GM19328 (cell line): ENCODE measurements around the gene STIP1.

ENCODE experiments used
- ATAC-seq: cut with Tn5 transposase; IDR thresholded peaks from one replicate; pipeline ENCODE4 v1.9.1; 2021; ENCODE audit warnings: mild to moderate bottlenecking, moderate library complexity; ENCODE audit not compliant: unreplicated experiment

The STIP1 gene

GRCh38 chr11:64185693-64186491, at the start of gene STIP1:
Gene STIP1 (plus strand): TSS chr11:64186171. CDS start chr11:64186262, 91 bp downstream.
- ATAC-seq: peak; percentile 81

DNA sequence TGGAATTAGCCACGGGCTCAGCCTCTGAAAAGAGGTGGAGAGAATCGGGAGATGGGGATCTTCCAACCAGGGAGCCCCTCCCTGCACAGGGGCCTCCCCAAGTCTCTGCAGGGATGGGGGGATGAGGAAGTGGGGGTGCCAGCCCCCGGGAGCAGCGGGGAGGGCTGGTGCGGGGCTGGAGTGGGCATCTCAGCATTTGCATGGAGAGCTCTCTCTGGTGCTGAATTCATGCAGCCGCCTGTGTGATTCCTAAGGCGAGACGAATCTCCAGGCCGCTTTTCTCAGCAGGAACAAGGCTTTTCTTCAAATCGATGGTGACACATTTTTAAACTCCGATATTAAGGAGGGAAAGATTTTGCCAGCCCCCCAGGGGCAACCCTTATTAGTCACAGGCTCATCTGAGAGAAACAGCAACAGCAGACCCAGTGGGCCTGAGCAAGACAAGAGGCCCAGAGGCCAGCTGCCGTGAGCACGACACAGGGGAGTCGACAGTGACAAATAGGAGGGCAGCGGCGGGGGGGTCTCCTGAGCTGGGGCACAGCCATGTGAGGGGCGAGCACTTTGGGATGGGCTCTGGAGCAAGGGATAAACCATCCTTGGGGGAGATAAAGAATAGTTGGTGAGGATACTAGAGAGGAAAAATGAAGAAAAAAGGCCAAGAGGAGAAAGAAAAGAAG, 49.1 kb upstream of the STIP1 start:
- no peak for ATAC-seq

- no peak for ATAC-seq
These were observed 47.6 kb upstream of the STIP1 start for GRCh38 chr11:64138398-64138797.

- no peak for ATAC-seq
These were observed 46.9 kb upstream of the STIP1 start for GRCh38 chr11:64139049-64139448.

DNA sequence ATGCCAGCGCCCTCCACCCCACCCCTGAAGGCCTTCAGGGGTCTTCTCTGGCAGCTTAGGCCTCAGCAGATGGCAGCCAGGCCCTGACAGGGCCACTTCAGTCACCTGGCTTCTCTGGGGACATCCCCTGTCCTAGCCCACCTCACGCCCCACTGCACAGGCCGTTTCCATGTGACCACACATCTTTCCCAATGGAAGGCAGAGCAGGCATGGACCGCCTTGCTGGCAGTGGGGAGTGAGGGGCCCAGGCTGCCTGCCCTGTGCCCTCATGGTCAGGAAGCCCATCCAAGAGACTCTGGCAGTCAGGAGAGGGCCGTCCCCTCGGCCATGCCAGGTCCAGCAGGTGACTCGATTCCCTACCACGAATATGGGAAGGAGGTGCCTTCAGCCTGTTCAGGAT, 45.9 kb upstream of the STIP1 start:
- ATAC-seq: no peak

DNA sequence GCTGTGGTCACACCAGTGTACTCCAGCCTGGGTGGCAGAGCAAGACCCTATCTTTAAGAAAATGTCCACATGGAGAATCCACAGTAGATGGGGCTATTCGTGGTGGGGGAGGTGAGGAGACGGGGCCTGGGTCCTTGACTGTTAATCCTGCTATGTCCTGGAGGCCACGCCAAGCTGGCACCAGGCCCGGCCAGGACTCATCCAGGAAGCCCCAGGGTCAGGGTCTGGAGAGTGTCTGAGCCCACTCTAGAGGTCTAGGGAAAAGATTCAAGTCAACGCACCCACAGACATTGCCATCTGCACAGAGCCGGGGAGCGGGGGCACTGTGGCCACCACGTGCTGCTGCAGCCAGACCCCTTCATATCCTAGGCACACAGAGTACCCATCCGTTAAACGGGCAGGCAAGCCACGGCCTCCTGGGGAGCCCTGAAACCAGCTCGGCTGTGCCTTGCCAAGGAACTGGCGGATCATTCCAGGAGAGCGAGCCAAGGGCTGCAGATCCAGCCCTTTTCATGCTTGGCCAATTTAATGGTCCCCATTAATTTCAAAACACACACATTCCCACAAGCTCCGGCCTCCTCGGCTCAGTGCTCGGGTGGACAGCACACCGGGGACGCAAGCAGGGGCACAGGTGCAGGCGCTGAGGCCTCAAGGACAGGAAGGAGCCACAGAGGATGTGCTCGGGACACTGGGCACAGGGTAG, 44.7 kb upstream of the STIP1 start:
- ATAC-seq: no peak

DNA sequence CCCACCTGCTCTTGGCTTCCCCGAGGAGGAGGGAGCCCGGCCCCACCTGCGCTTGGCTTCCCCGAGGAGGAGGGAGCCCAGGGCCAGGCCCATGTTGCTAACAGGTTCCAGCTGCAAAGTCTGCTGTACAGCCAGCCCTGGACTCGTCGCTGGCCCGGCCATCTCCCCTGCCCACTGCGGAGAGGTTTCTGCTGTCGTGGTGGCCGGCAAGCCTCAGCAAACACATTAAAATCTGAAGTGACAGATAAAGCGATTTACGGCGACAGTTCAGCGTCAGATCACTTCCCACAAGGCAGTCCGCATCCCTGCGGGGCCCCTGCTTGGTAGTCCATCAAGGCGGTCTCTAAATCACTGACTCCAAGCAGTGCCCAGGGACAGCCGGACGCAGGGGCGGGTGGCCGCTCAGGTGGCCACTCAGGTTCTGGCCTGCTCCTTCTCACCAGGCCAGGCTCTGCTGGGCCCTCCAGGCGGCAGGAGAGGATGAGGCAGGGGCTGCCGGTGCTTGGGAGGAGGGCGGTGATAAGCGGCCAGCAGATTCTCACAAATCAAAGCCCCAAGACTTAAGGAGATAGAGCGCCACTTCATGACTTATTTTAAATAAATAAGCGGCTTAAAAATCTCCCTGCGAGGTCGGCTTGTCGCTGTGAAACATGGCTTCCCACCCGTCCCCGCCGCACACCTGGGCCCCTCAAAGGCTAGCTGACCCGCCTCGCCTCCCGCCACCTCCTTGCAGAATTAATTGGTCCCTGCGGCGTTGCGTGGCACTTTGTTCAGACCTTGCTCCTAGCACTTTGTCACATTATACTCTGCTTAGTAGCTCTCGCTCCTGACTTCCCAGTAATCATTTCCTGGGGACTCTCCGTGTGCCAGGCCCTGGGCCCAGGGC, 41.1 kb upstream of the STIP1 start:
- ATAC-seq: no peak

GRCh38 chr11:64146036-64146955, 39.7 kb upstream of the STIP1 start:
- no peak for ATAC-seq

DNA sequence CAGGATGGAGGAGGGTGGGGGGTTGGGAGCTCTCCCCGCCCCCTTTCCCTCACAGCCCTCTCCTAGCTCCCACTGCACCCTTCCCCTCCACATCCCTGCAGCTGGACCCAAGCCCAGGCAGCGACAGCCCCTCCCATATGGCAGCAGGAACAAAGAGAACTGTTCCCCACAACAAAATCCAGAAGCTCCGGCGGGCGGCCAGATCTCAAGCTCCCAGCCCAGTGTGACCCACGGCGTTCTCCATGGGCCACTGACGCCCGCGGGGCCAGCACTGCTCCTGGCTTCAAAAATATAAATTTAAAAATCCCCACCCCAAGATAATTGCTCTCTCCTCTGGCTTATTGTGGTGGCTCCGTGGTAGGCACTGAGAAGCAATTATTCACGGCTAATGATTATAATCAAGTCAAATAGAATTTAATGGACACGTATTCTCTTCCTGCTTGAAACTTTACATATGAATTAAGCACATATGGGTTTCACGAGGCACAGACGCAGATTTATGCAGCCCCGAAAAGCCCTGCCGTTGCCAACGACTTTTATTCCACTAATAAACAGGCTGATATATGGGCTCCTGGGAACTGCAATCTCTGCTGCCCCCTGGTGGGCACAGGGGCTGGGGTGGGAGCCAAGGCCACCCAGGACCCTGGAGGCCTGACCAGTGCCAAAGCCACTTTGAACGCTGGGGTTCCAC, 37.6 kb upstream of the STIP1 start:
- no peak for ATAC-seq

DNA sequence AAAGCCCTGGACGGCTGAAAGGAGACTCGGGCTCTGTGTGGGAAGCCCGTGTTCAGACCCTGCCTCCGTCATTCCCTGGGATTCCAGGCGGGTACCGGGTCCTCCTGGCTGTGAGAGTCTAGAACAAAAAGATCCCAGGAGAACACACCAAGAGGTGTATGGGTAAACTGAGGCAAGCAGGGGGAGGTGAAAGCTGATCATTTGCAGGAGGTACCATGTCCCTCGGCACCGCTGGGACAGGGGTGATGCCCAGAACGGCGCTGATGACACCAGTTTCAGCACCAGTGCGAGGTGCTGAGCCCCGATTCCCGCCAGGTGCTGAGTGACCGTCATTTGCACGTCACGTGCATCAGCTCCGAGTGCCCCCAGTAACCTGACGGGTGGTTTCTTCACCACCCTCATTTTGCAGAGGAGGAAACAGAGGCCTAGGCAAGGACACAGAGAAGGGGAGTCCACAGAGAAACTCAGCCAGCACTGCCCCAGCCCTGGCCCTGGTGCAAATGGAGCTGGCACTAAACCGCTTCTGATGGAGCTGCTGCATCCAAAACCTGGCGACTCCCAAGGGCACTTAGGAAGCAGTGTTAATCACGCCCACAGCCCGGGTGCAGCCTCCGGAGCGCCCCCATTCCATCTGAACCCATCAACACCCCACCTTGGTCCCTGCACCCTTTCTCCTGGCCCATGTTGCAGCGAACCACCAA, 36.9 kb upstream of the STIP1 start:
- no peak for ATAC-seq

DNA sequence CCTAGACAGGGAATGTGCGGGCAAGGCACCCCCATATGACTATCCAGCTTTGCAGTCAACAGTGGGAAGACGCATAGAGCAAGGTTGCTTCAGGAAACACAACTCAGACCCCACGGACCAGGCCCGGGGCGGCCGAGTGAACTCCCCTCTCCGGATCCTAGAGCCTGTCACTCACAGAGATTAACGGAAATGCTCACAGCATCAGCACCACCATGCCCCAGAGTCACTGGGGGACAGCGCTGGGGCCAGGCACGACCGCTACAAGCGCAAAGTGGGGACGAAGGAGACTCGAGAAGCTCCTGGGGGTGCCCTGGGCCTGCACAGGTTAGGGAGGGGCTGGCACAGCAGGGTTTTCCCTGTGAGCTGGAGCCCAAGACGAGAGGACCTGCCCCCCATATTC, 35.9 kb upstream of the STIP1 start:
- ATAC-seq: no peak

- ATAC-seq: no peak
These were observed 35.3 kb upstream of the STIP1 start for GRCh38 chr11:64150481-64151239.

DNA sequence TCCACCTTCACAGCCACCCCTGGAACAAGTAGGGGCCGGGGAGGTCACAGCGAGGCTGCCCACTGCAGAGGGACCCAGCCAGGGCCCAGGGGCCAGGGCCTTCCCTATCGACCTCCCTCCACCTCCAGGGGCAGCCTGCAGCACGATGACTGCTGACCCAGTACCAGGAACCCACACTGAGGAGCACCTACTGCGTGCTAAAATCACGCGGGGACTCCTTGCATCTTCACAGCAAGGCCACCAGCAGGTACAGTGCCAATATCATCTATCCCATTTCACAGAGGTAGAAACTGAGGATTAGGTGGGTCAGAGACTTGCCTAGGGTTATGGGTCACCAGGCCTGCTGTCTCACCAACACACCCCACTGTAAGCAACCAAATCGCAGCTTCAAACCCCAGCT, 34.6 kb upstream of the STIP1 start:
- no peak for ATAC-seq

- no peak for ATAC-seq
These were observed 32.9 kb upstream of the STIP1 start for GRCh38 chr11:64152841-64153691.

- no peak for ATAC-seq
These were observed 32.2 kb upstream of the STIP1 start for GRCh38 chr11:64153812-64154211.

GRCh38 chr11:64156235-64157011, 29.5 kb upstream of the STIP1 start:
- no peak for ATAC-seq
